WTC11 (cell line): ENCODE results near the gene GRPR. TPM values are rescaled to one million over a fixed set of nuclear protein-coding genes. Genes with fewer than 3 reads are reported as not detected.
"Not testable (repeated sequence)": the region's sequence is repeated elsewhere in the genome, so short reads cannot be mapped to it uniquely, and the experiment has no call there.

Experiments used
- ATAC-seq: fragments of 200-7000 bp; cut with Tn5 transposase; 2 replicates; pipeline ENCODE4 v1.10.0; 2021; ENCODE audit warnings: mild to moderate bottlenecking, moderate library complexity
- CTCF ChIA-PET: fragments of 300-600 bp; sonication (Branson Sonifier 250); formaldehyde crosslinking; loops from one replicate; lab custom pipeline; 2021; ENCODE audit warnings: antibody characterized with exemption; lab: Charles Lee
- POLR2A ChIA-PET: fragments of 350-600 bp; sonication (Branson Sonifier 250); formaldehyde crosslinking; loops from one replicate; lab custom pipeline; 2021; ENCODE audit warnings: antibody characterized with exemption; lab: Charles Lee
- DNase-seq: peaks from one replicate; pipeline ENCODE4 v3.0.0; 2021; ENCODE audit warnings: low spot score
- H3K27ac Mint-ChIP-seq: 2 replicates; pipeline ENCODE4 v1.8.0; 2021; ENCODE audit warnings: mixed read lengths
- H3K27me3 Mint-ChIP-seq: 2 replicates; pipeline ENCODE4 v1.8.0; 2021; ENCODE audit warnings: low read depth, mild to moderate bottlenecking, moderate library complexity, mixed read lengths
- H3K36me3 Mint-ChIP-seq: 2 replicates; pipeline ENCODE4 v1.8.0; 2021; ENCODE audit warnings: mixed read lengths
- H3K4me1 Mint-ChIP-seq: 2 replicates; pipeline ENCODE4 v1.8.0; 2022; ENCODE audit warnings: mixed read lengths
- H3K4me3 Mint-ChIP-seq: 2 replicates; pipeline ENCODE4 v1.8.0; 2021; ENCODE audit warnings: mild to moderate bottlenecking, moderate library complexity, mixed read lengths
- H3K9me3 Mint-ChIP-seq: 2 replicates; pipeline ENCODE4 v1.8.0; 2021; ENCODE audit warnings: mixed read lengths
- AR ChIP-seq: fragments of 250-450 bp; sonication (Bioruptor Pico); IDR thresholded peaks from 2 replicates; pipeline ENCODE4 v1.9.0; 2021; ENCODE audit warnings: mild to moderate bottlenecking
- CREB1 ChIP-seq: sonication (generic); formaldehyde crosslinking; IDR thresholded peaks from 2 replicates; pipeline ENCODE4 v1.8.0; 2023; ENCODE audit warnings: mild to moderate bottlenecking, missing genetic modification reagents
- ERG ChIP-seq: fragments of 250-450 bp; sonication (Bioruptor Pico); IDR thresholded peaks from 2 replicates; pipeline ENCODE4 v1.8.0; 2021; ENCODE audit warnings: mild to moderate bottlenecking
- ESRRA ChIP-seq: sonication (generic); formaldehyde crosslinking; IDR thresholded peaks from 2 replicates; pipeline ENCODE4 v1.8.1; 2022; ENCODE audit warnings: mild to moderate bottlenecking, missing genetic modification reagents, borderline replicate concordance
- ETV6 ChIP-seq: sonication (generic); formaldehyde crosslinking; IDR thresholded peaks from 2 replicates; pipeline ENCODE4 v1.8.1; 2022; ENCODE audit warnings: mild to moderate bottlenecking, missing genetic modification reagents
- IRF2 ChIP-seq: sonication (generic); formaldehyde crosslinking; IDR thresholded peaks from 2 replicates; pipeline ENCODE4 v1.8.0; 2022; ENCODE audit warnings: low read depth, missing genetic modification reagents, borderline replicate concordance
- MXD4 ChIP-seq: fragments of 250-450 bp; sonication (Bioruptor Pico); IDR thresholded peaks from 2 replicates; pipeline ENCODE4 v1.8.0; 2021; ENCODE audit warnings: mild to moderate bottlenecking, moderate library complexity, borderline replicate concordance
- SMAD3 ChIP-seq: sonication (generic); formaldehyde crosslinking; IDR thresholded peaks from 2 replicates; pipeline ENCODE4 v1.8.0; 2022; ENCODE audit warnings: missing genetic modification reagents, mild to moderate bottlenecking, borderline replicate concordance
- TCF7 ChIP-seq: sonication (generic); formaldehyde crosslinking; IDR thresholded peaks from 2 replicates; pipeline ENCODE4 v1.8.0; 2022; ENCODE audit warnings: mild to moderate bottlenecking, low read depth, missing genetic modification reagents, moderate library complexity
- TEAD1 ChIP-seq: sonication (generic); formaldehyde crosslinking; IDR thresholded peaks from 2 replicates; pipeline ENCODE4 v1.8.0; 2022; ENCODE audit warnings: mild to moderate bottlenecking, missing genetic modification reagents
- TEAD4 ChIP-seq: sonication (generic); formaldehyde crosslinking; IDR thresholded peaks from 2 replicates; pipeline ENCODE4 v1.8.0; 2022; ENCODE audit warnings: mild to moderate bottlenecking, missing genetic modification reagents
- TP53 ChIP-seq: sonication (generic); formaldehyde crosslinking; IDR thresholded peaks from 2 replicates; pipeline ENCODE4 v1.8.1; 2023; ENCODE audit warnings: mild to moderate bottlenecking, missing genetic modification reagents
- USF2 ChIP-seq: sonication (generic); formaldehyde crosslinking; IDR thresholded peaks from 2 replicates; pipeline ENCODE4 v1.8.1; 2023; ENCODE audit warnings: mild to moderate bottlenecking, missing genetic modification reagents, moderate library complexity
- ZNF416 ChIP-seq: fragments of 250-450 bp; sonication (Bioruptor Pico); IDR thresholded peaks from 2 replicates; pipeline ENCODE4 v1.9.0; 2021; ENCODE audit warnings: mild to moderate bottlenecking, inconsistent platforms
- ZNF512 ChIP-seq: sonication (generic); formaldehyde crosslinking; IDR thresholded peaks from 2 replicates; pipeline ENCODE4 v1.8.1; 2022; ENCODE audit warnings: missing genetic modification reagents, borderline replicate concordance
- total RNA-seq: library from RNA; stranded (reverse); gene quantifications from 3 replicates; pipeline ENCODE4 v1.2.3, GENCODE V29; 2021
- TF ChIP-seq, protein P1 (sequence below): sonication (generic); formaldehyde crosslinking; IDR thresholded peaks from 2 replicates; pipeline ENCODE4 v1.8.1; 2023; ENCODE audit warnings: mild to moderate bottlenecking, moderate library complexity, missing genetic modification reagents
- TF ChIP-seq, protein P2 (sequence below): sonication (generic); formaldehyde crosslinking; IDR thresholded peaks from 2 replicates; pipeline ENCODE4 v1.8.1; 2023; ENCODE audit warnings: mild to moderate bottlenecking, missing genetic modification reagents, borderline replicate concordance

The GRPR gene
- total RNA-seq, 1 experiment from 2014 or later = 8.9 TPM

DNA sequence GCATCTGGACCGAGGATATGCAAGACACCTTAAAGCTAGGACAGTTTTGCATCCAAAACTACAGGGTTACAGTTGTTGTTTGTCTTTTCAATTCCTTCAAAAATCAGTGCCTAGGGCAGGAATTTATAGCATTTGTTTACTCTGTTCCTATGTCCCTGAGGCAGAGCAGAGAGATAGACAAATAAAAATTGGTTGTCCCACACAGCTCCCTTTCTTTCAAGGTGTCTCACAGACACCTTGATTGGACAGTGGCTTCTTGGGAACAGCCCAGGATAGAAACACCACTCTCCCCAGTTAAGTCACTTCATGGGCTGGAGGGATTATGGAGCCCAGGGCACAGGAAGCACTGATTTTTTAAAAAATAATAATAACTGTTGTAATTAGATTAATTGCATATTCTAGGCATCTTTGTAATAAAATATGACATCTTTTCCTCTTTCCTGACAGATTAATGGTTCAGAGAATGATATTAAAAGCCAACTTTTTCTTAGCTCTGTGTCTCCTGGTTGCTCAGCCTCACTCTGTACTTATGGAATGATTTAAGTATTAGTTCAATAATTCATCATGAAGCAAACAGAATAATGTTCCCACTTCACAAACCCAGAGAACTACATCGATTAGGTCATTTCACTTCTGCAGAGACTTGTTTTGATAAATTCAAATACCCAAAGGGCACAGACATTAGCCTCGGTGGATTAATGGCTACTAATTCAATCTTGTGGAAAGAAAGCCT, 52.1 kb downstream of the GRPR start (continued):
- TF ChIP-seq SMAD3 (CRISPR knock-in tag) (no peak), CREB1 (CRISPR knock-in tag) (no peak), ZNF512 (CRISPR knock-in tag) (no peak), ERG (no peak), AR (CRISPR knock-in tag) (no peak), ETV6 (CRISPR knock-in tag) (no peak), TP53 (CRISPR knock-in tag) (no peak)
- TF ChIP-seq, protein P1, sequence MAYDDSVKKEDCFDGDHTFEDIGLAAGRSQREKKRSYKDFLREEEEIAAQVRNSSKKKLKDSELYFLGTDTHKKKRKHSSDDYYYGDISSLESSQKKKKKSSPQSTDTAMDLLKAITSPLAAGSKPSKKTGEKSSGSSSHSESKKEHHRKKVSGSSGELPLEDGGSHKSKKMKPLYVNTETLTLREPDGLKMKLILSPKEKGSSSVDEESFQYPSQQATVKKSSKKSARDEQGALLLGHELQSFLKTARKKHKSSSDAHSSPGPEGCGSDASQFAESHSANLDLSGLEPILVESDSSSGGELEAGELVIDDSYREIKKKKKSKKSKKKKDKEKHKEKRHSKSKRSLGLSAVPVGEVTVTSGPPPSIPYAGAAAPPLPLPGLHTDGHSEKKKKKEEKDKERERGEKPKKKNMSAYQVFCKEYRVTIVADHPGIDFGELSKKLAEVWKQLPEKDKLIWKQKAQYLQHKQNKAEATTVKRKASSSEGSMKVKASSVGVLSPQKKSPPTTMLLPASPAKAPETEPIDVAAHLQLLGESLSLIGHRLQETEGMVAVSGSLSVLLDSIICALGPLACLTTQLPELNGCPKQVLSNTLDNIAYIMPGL (CRISPR knock-in tag) = no peak

DNA sequence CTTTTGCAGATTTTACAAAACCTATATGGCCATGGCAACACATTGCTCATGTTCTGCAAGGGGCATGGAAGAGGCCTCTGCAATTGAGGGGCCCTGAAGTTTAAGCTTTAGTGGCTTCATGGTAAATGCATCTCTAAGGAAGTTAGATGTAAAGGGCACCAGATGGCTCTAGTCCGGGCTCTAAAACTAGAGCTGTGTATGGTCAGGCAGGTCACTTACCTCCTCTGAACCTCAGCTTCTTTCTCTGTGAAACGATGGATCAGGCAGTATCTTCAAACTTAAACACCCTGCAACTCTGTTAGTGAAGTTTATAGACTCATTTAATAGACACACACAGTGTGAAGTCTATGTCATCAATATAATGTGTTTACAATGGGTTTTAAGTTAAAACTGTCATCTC, 53.9 kb downstream of the GRPR start:
- ATAC-seq (peak; percentile 72), DNase-seq (no peak)
- H3K4me3 Mint-ChIP-seq = no peak overlapping the region

DNA sequence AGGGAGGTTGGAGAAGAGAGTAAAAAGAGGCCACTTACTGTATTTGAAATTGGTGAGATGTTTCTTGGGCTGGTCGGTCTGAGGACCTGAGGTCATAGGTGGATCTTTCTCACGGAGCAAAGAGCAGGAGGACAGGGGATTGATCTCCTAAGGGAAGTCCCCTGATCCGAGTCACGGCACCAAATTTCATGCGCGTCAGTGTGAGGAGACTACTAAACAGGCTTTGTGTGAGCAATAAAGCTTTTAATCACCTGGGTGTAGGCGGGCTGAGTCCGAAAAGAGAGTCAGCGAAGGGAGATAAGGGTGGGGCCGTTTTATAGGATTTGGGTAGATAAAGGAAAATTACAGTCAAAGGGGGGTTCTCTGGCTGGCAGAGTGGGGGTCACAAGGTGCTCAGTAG, 60.5 kb downstream of the GRPR start:
- H3K9me3 Mint-ChIP-seq, DNase-seq, H3K36me3 Mint-ChIP-seq, POLR2A ChIA-PET, CTCF ChIA-PET, H3K27me3 Mint-ChIP-seq, ATAC-seq: not testable (repeated sequence)
- Mint-ChIP-seq H3K27ac (peak overlapping the region; percentile 89), H3K4me1 (peaks cover 76% of the 10 kb centered on the region), H3K4me3 (peak overlapping the region; percentile 23; the same call in 1 of the 2 replicates)

More for the DNA sequence above, 53.9 kb downstream of the GRPR start:
- peaks cover 3% of the 10 kb centered on the region; the same call in 1 of the 2 replicates for H3K36me3 Mint-ChIP-seq
- CTCF ChIA-PET = interaction anchor here (1.0 kb wide), 1 partner anchor 246 kb away, joined by 3 read pairs; no protein-coding TSS in a partner anchor
- POLR2A ChIA-PET = no interaction called here
- peaks cover 48% of the 10 kb centered on the region for H3K4me1 Mint-ChIP-seq
- H3K27ac Mint-ChIP-seq = no peak overlapping the region; the same call in 1 of the 2 replicates
- H3K9me3 Mint-ChIP-seq = no peaks in the 10 kb centered on the region
- no peaks in the 10 kb centered on the region; the same call in 1 of the 2 replicates for H3K27me3 Mint-ChIP-seq
- TF ChIP-seq IRF2 (CRISPR knock-in tag) (no peak), MXD4 (no peak), TCF7 (CRISPR knock-in tag) (no peak), USF2 (CRISPR knock-in tag) (no peak), ESRRA (CRISPR knock-in tag) (no peak), ETV6 (CRISPR knock-in tag) (no peak), ZNF416 (no peak), TEAD4 (CRISPR knock-in tag) (no peak), TEAD1 (CRISPR knock-in tag) (no peak)
- TF ChIP-seq, protein P2, sequence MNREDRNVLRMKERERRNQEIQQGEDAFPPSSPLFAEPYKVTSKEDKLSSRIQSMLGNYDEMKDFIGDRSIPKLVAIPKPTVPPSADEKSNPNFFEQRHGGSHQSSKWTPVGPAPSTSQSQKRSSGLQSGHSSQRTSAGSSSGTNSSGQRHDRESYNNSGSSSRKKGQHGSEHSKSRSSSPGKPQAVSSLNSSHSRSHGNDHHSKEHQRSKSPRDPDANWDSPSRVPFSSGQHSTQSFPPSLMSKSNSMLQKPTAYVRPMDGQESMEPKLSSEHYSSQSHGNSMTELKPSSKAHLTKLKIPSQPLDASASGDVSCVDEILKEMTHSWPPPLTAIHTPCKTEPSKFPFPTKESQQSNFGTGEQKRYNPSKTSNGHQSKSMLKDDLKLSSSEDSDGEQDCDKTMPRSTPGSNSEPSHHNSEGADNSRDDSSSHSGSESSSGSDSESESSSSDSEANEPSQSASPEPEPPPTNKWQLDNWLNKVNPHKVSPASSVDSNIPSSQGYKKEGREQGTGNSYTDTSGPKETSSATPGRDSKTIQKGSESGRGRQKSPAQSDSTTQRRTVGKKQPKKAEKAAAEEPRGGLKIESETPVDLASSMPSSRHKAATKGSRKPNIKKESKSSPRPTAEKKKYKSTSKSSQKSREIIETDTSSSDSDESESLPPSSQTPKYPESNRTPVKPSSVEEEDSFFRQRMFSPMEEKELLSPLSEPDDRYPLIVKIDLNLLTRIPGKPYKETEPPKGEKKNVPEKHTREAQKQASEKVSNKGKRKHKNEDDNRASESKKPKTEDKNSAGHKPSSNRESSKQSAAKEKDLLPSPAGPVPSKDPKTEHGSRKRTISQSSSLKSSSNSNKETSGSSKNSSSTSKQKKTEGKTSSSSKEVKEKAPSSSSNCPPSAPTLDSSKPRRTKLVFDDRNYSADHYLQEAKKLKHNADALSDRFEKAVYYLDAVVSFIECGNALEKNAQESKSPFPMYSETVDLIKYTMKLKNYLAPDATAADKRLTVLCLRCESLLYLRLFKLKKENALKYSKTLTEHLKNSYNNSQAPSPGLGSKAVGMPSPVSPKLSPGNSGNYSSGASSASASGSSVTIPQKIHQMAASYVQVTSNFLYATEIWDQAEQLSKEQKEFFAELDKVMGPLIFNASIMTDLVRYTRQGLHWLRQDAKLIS (CRISPR knock-in tag) = no peak
- TF ChIP-seq, all 79 proteins: peak for 0
